GM12872 (cell line): Measurements from ENCODE around the gene C19orf47.

ENCODE experiments used
- TF ChIP-seq, protein P1 (sequence below): IDR thresholded peaks from 3 replicates; pipeline ENCODE4 v1.5.1; 2011; ENCODE audit warnings: low read depth, mild to moderate bottlenecking, low read length, moderate library complexity; ENCODE audit not compliant: insufficient read depth

The C19orf47 gene

GRCh38 chr19:40337594-40337993 is 10.6 kb downstream of the C19orf47 start:
- TF ChIP-seq, protein P1, sequence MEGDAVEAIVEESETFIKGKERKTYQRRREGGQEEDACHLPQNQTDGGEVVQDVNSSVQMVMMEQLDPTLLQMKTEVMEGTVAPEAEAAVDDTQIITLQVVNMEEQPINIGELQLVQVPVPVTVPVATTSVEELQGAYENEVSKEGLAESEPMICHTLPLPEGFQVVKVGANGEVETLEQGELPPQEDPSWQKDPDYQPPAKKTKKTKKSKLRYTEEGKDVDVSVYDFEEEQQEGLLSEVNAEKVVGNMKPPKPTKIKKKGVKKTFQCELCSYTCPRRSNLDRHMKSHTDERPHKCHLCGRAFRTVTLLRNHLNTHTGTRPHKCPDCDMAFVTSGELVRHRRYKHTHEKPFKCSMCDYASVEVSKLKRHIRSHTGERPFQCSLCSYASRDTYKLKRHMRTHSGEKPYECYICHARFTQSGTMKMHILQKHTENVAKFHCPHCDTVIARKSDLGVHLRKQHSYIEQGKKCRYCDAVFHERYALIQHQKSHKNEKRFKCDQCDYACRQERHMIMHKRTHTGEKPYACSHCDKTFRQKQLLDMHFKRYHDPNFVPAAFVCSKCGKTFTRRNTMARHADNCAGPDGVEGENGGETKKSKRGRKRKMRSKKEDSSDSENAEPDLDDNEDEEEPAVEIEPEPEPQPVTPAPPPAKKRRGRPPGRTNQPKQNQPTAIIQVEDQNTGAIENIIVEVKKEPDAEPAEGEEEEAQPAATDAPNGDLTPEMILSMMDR, result no peak

DNA sequence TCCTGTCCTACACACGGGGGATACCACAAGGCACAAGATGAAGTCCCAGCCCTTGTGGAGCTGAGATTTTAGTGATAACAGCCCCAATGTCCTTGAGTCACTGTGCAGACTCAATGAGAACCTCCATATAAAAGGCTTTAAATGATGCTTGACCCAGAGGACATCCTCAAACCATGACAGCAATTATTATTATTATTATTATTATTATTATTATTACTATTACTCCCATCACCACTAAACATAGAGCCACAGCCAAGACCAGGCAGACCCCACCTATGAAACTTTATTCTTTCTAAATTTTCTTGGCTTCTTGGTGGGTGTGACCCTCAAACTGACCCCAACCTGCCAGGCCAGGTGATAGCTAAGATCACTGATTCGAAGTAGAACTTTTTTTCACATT is 11.1 kb downstream of the C19orf47 start:
- TF ChIP-seq, protein P1, result no peak

GRCh38 chr19:40336601-40336900 is 11.6 kb downstream of the C19orf47 start:
- TF ChIP-seq, protein P1, result no peak

DNA sequence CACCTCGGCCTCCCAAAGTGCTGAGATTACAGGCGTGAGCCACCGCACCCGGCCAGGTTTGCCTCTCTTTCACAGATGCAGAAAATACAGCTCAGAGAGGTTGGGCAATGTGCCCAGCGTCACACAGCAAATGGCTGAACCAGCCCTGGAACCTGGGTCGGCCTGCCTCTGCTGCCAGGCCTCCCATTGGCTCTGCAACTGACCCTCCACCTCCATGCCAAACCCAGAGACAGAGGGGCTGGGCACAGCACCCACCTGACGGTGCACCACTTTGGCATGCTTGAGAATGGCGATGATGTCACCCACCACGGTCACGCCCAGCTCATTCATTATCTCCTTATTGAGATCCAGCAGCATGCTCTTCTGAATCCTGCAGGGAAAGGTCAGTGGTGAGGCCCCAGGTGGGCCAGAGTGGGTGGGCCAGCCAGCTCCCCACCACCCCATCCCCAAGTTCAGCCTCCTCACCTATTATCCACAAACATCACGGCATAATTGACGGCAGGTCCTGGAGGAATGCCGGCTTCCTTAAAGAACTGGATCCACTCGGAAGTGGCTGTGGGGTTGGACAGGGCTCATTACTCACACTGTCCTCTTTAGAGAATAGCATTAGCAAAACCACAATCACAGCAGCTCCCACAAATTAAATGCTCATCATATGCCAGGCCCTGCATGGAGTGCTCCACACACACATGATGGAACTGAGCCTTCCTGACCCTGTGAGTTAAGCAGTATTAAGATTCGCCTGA is 12.2 kb downstream of the C19orf47 start:
- TF ChIP-seq, protein P1, result no peak

DNA sequence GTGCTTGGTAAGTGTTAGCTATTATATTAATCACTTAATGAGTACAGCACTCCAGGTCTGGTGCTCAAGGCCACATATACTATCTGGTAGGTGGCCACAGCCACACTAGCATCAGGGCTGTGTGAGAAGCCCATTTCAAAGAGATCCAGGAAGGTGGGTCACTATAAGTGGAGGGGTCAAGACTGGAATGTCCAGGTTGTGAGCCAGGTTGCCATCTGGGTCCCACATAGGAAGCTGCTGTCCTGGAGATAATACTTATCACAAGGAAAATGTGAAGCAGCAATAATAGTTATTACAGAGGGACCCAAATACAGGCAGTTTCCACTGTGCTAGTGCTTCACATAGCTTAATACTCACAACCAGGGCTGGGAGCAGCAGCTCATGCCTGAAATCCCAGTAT is 13.1 kb downstream of the C19orf47 start:
- TF ChIP-seq, protein P1, result no peak

GRCh38 chr19:40332669-40333068 is 15.5 kb downstream of the C19orf47 start:
- TF ChIP-seq, protein P1, result no peak

DNA sequence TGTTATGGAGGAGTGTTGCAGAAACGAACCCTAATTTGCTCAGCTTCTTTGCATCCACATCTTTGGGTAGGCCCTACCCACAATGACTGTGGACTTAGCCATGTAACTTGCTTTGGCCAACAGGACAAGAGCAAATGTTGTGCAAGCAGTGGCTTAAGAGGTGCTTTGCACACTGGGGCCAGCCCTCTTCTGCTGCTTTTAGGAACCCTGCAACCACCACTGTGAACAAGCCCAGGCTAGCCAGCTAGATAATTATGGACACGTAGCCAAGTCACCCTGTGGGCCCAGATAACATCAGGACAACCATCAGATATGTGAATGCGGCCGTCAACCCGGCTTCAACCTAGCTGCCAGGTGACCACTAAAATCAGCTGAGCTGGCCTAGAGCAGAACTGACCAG is 17.1 kb downstream of the C19orf47 start:
- TF ChIP-seq, protein P1, result no peak
